Cerebellar cortex (tissue), 1 donor: ENCODE measurements around the gene FRMD5.

Experiments used
- DNase-seq: peaks from one replicate; pipeline ENCODE4 v3.0.0-alpha.2; 2015; ENCODE audit warnings: low spot score

The FRMD5 gene

GRCh38 chr15:43974852-43975251 lies 220.2 kb downstream of the FRMD5 start:
- peak; percentile 94 for DNase-seq

- no peak for DNase-seq
These were observed 225.2 kb downstream of the FRMD5 start for GRCh38 chr15:43969802-43970375.

GRCh38 chr15:43968551-43968950 lies 226.5 kb downstream of the FRMD5 start:
- no peak for DNase-seq

- no peak for DNase-seq
These were observed 228.4 kb downstream of the FRMD5 start for GRCh38 chr15:43966646-43967045.

- no peak for DNase-seq
These were observed 236.2 kb downstream of the FRMD5 start for GRCh38 chr15:43958861-43959330.

GRCh38 chr15:43957724-43958123 lies 237.3 kb downstream of the FRMD5 start:
- DNase-seq, result no peak

GRCh38 chr15:43955140-43955539 lies 239.9 kb downstream of the FRMD5 start:
- no peak for DNase-seq

- peak; percentile 74 for DNase-seq
These were observed 240.9 kb downstream of the FRMD5 start for GRCh38 chr15:43954181-43954621.

- DNase-seq, result peak; percentile 40
These were observed 241.7 kb downstream of the FRMD5 start for GRCh38 chr15:43953402-43953801.

- no peak for DNase-seq
These were observed 244.5 kb downstream of the FRMD5 start for GRCh38 chr15:43950531-43950930.

GRCh38 chr15:43948691-43949325 lies 246.3 kb downstream of the FRMD5 start:
- no peak for DNase-seq

GRCh38 chr15:43943511-43943910 lies 251.6 kb downstream of the FRMD5 start:
- DNase-seq, result no peak

- no peak for DNase-seq
These were observed 252.9 kb downstream of the FRMD5 start for GRCh38 chr15:43942194-43942593.

- no peak for DNase-seq
These were observed 253.5 kb downstream of the FRMD5 start for GRCh38 chr15:43941555-43941954.

GRCh38 chr15:43941071-43941470 lies 254.0 kb downstream of the FRMD5 start:
- DNase-seq, result no peak

GRCh38 chr15:43939070-43939469 lies 256.0 kb downstream of the FRMD5 start:
- no peak for DNase-seq

GRCh38 chr15:43934480-43934879 lies 260.6 kb downstream of the FRMD5 start:
- DNase-seq, result no peak

GRCh38 chr15:43932907-43933306 lies 262.2 kb downstream of the FRMD5 start:
- DNase-seq, result no peak

- no peak for DNase-seq
These were observed 263.2 kb downstream of the FRMD5 start for GRCh38 chr15:43931790-43932435.

- DNase-seq, result no peak
These were observed 264.0 kb downstream of the FRMD5 start for GRCh38 chr15:43931119-43931518.

GRCh38 chr15:43930556-43930955 lies 264.5 kb downstream of the FRMD5 start:
- peak; percentile 87 for DNase-seq

GRCh38 chr15:43930079-43930478 lies 265.0 kb downstream of the FRMD5 start:
- peak; percentile 73 for DNase-seq

GRCh38 chr15:43928152-43928551 lies 266.9 kb downstream of the FRMD5 start:
- no peak for DNase-seq
